ENCODE data around the gene GCN1.

GCN1 gene

DNA sequence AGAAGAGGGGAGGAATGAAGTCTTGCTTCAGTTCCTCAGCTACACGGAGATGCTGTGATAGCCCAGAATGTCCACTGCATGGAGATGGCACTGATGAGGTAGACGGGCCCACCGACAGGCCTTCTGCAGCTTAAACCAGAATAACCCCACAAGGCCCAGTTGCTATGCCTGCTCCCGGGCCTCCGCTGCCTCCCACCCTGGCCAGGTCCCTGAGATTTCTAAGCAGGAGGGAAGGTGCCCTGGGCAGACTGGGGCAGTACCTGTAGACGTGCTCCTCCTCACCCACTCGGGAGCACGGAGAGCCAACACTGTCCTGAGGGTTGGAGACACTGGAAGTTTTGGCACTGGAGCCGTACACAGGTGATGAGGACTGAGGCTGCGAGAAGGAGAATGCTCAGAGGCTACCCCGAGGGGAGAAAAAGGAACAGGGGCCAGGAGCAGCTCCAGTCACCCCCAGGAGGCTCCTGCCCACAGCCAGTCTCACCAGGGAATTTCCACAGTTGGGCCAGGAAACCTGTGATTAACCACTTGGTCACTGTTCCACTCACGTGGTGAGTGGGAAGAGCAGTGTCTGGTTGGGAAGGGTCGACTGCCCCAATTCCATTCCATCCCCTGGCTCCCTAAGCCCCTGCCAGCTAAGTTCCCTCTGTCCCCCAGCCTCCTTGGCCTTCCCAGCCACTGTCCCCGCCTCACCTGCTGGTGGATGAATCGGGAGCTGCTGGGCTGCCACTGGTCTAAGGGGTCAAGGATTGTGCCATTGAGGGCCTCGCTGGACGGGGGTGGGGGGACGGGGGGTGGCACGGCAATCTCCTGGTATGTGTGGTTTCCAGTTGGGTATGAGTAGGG lies 29.2 kb upstream of the GCN1 start:
- H2AFZ ChIP-seq (ENCODE audit: low read length): no peak overlapping the region
- H3K4me3 ChIP-seq (ENCODE audit: low read length, poor library complexity, severe bottlenecking): no peak overlapping the region
- TF ChIP-seq EZH2phosphoT487 (IDR thresholded peaks at IDR 0.05; ENCODE audit: borderline replicate concordance): no peak
- TF ChIP-seq, protein P1, sequence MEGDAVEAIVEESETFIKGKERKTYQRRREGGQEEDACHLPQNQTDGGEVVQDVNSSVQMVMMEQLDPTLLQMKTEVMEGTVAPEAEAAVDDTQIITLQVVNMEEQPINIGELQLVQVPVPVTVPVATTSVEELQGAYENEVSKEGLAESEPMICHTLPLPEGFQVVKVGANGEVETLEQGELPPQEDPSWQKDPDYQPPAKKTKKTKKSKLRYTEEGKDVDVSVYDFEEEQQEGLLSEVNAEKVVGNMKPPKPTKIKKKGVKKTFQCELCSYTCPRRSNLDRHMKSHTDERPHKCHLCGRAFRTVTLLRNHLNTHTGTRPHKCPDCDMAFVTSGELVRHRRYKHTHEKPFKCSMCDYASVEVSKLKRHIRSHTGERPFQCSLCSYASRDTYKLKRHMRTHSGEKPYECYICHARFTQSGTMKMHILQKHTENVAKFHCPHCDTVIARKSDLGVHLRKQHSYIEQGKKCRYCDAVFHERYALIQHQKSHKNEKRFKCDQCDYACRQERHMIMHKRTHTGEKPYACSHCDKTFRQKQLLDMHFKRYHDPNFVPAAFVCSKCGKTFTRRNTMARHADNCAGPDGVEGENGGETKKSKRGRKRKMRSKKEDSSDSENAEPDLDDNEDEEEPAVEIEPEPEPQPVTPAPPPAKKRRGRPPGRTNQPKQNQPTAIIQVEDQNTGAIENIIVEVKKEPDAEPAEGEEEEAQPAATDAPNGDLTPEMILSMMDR (conservative IDR thresholded peaks at IDR 0.05; ENCODE audit: low read length): no peak
- H3K9me2 ChIP-seq (replicated peaks; ENCODE audit: low read depth, low read length): no peaks in the 10 kb centered on the region
- no peaks in the 10 kb centered on the region for H3K9me3 ChIP-seq (ENCODE audit: insufficient read depth, low read depth, low read length)
- H4K20me1 ChIP-seq (ENCODE audit: insufficient read depth, low read length, poor library complexity, severe bottlenecking): no peaks in the 10 kb centered on the region
- H3K9ac ChIP-seq (ENCODE audit: low read depth, low read length, poor library complexity, severe bottlenecking): no peak overlapping the region
- H3K4me1 ChIP-seq (ENCODE audit: insufficient read depth, low read length, poor library complexity, severe bottlenecking): peaks cover 7% of the 10 kb centered on the region
- no peaks in the 10 kb centered on the region for H3K79me2 ChIP-seq (ENCODE audit: insufficient read depth, low read length)
- H3F3A ChIP-seq (ENCODE audit: low read depth): no peaks in the 10 kb centered on the region
- no peak overlapping the region for H3K4me2 ChIP-seq (ENCODE audit: low read depth, low read length, poor library complexity, severe bottlenecking)
- no peaks in the 10 kb centered on the region for H3K36me3 ChIP-seq (ENCODE audit: insufficient read depth, low read length)
- no peaks in the 10 kb centered on the region for H3K27me3 ChIP-seq (ENCODE audit: insufficient read depth, low read length, poor library complexity, severe bottlenecking)

DNA sequence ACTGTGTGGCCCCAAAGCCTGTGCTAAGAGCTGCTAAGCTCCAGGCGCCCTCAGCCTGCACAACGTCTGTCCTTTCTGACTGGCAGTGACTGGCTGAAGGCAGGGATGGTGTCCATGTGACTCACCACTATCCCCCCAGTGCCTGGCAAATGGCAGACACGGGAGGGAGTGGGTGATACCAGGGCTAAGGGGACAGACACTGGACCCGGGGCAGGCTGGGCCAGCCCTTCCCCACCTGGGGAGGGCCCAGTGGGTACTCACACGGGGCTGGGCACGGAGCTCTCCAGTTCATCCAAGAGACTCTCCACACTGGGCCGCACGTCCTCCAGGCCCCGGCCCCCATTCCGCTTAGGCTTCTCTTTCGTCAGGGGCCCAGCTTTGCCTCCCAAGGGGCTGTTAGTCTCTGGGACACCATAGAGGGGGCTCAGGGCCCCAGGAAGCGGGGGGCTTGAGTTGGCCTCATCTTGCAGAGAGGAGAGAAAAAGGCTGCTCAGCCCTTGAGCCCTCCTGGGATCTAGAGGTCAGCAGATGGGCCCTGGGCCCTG lies 27.8 kb upstream of the GCN1 start:
- Histone ChIP-seq H3F3A (ENCODE audit: low read depth) (no peaks in the 10 kb centered on the region), H3K79me2 (ENCODE audit: insufficient read depth, low read length) (no peaks in the 10 kb centered on the region), H3K36me3 (ENCODE audit: insufficient read depth, low read length) (no peaks in the 10 kb centered on the region), H3K9me3 (ENCODE audit: insufficient read depth, low read depth, low read length) (no peaks in the 10 kb centered on the region), H4K20me1 (ENCODE audit: insufficient read depth, low read length, poor library complexity, severe bottlenecking) (no peaks in the 10 kb centered on the region), H3K27me3 (ENCODE audit: insufficient read depth, low read length, poor library complexity, severe bottlenecking) (no peaks in the 10 kb centered on the region), H3K4me1 (ENCODE audit: insufficient read depth, low read length, poor library complexity, severe bottlenecking) (no peaks in the 10 kb centered on the region), H3K4me2 (ENCODE audit: low read depth, low read length, poor library complexity, severe bottlenecking) (no peak overlapping the region), H2AFZ (ENCODE audit: low read length) (no peak overlapping the region), H3K4me3 (ENCODE audit: low read length, poor library complexity, severe bottlenecking) (no peak overlapping the region), H3K9ac (ENCODE audit: low read depth, low read length, poor library complexity, severe bottlenecking) (no peak overlapping the region), H3K9me2 (replicated peaks; ENCODE audit: low read depth, low read length) (no peaks in the 10 kb centered on the region)
- TF ChIP-seq, protein P1 (conservative IDR thresholded peaks at IDR 0.05; ENCODE audit: low read length): no peak
- no peak for TF ChIP-seq EZH2phosphoT487 (IDR thresholded peaks at IDR 0.05; ENCODE audit: borderline replicate concordance)

GRCh38 chr12:120221576-120221900 lies 27.0 kb upstream of the GCN1 start:
- Histone ChIP-seq H3K4me3 (ENCODE audit: low read length, poor library complexity, severe bottlenecking) (no peak overlapping the region), H4K20me1 (ENCODE audit: insufficient read depth, low read length, poor library complexity, severe bottlenecking) (no peaks in the 10 kb centered on the region), H3K4me1 (ENCODE audit: insufficient read depth, low read length, poor library complexity, severe bottlenecking) (no peaks in the 10 kb centered on the region), H3K79me2 (ENCODE audit: insufficient read depth, low read length) (no peaks in the 10 kb centered on the region), H3K36me3 (ENCODE audit: insufficient read depth, low read length) (no peaks in the 10 kb centered on the region), H3K4me2 (ENCODE audit: low read depth, low read length, poor library complexity, severe bottlenecking) (no peak overlapping the region), H2AFZ (ENCODE audit: low read length) (no peak overlapping the region), H3K9me2 (replicated peaks; ENCODE audit: low read depth, low read length) (no peaks in the 10 kb centered on the region), H3K9ac (ENCODE audit: low read depth, low read length, poor library complexity, severe bottlenecking) (no peak overlapping the region), H3K9me3 (ENCODE audit: insufficient read depth, low read depth, low read length) (no peaks in the 10 kb centered on the region), H3F3A (ENCODE audit: low read depth) (no peaks in the 10 kb centered on the region), H3K27me3 (ENCODE audit: insufficient read depth, low read length, poor library complexity, severe bottlenecking) (no peaks in the 10 kb centered on the region)
- TF ChIP-seq EZH2phosphoT487 (IDR thresholded peaks at IDR 0.05; ENCODE audit: borderline replicate concordance): no peak
- TF ChIP-seq, protein P1 (conservative IDR thresholded peaks at IDR 0.05; ENCODE audit: low read length): no peak

All from Loucy (cell line).